Muscle layer of duodenum (tissue), 2 donors: ENCODE results near the gene CYP4F22.
"Not testable (repeated sequence)": the region's sequence is repeated elsewhere in the genome, so short reads cannot be mapped to it uniquely, and the experiment has no call there.

ENCODE experiments used
- H3K27ac ChIP-seq: one replicate; pipeline ENCODE4 v1.7.0; 2013; ENCODE audit warnings: mild to moderate bottlenecking, low read length
- H3K27me3 ChIP-seq: one replicate; pipeline ENCODE4 v1.7.0; 2013; ENCODE audit warnings: low read depth, mild to moderate bottlenecking, control low read depth, low read length
- H3K36me3 ChIP-seq, 2 donors: one replicate each; pipeline ENCODE4 v1.7.0; 2013; ENCODE audit warnings: low read length in 2 of 2, control low read depth in 1 of 2, mild to moderate bottlenecking in 1 of 2; ENCODE audit not compliant: insufficient read depth in 2 of 2, control insufficient read depth in 1 of 2
- H3K4me1 ChIP-seq, 2 donors: one replicate each; pipeline ENCODE4 v1.7.0; 2013; ENCODE audit warnings: low read length in 2 of 2, mild to moderate bottlenecking in 2 of 2, control low read depth in 1 of 2, moderate library complexity in 1 of 2; ENCODE audit not compliant: insufficient read depth in 2 of 2, control insufficient read depth in 1 of 2
- H3K4me3 ChIP-seq, 2 donors: one replicate each; pipeline ENCODE4 v1.7.0; 2013; ENCODE audit warnings: low read length in 2 of 2, low read depth in 1 of 2, mild to moderate bottlenecking in 1 of 2
- H3K9me3 ChIP-seq, 2 donors: one replicate each; pipeline ENCODE4 v1.7.0; 2013; ENCODE audit warnings: low read length in 2 of 2, control low read depth in 1 of 2, mild to moderate bottlenecking in 1 of 2; ENCODE audit not compliant: control insufficient read depth in 1 of 2
- donor health status: healthy.

CYP4F22 gene

DNA sequence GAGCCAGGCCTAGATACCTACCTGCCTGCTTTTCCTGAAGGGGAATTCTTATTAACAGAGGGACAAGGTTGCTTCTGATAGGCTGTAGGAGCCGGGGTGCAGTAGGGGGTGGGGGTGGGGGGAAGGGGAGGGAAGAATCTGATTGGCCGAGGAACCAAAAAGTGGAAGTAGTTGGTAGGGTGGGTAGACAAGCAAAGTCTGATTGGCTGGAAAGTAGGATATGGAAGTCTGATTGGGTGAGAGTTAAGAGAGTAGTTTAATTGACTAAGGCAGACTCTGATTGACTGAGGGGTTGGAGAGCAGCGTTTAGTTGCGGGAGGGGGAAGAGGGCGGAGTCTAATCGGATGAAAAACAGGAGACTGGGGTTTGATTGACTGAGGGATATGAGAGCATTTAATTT, 9.4 kb upstream of the CYP4F22 start:
- no peak overlapping the region for H3K4me3 ChIP-seq
- no peaks in the 10 kb centered on the region for H3K4me1 ChIP-seq
- no peaks in the 10 kb centered on the region for H3K27me3 ChIP-seq
- no peak overlapping the region for H3K27ac ChIP-seq
- H3K9me3 ChIP-seq: no peaks in the 10 kb centered on the region
- H3K36me3 ChIP-seq: no peaks in the 10 kb centered on the region

DNA sequence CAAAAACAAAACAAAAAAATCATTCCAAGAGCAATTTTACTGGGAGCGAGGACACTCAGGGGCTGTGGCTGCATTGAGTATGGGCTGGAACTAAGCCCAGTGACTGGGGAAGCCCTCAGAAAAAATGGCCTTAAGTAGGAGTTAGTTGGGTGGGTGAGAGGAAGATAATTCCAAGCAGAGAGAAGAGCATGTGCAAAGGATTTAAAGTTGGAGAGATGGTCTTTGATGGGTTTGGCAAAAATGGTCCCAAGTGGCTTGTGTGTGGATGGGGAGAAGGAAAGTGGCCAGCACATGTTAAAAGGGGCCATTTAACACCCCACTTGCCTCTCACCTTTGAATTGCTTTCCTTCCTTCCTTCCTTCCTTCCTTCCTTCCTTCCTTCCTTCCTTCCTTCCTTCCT, 6.7 kb upstream of the CYP4F22 start:
- Histone ChIP-seq H3K27ac (no peak overlapping the region), H3K27me3 (no peaks in the 10 kb centered on the region), H3K9me3 (no peaks in the 10 kb centered on the region), H3K36me3 (no peaks in the 10 kb centered on the region), H3K4me3 (no peak overlapping the region), H3K4me1 (no peaks in the 10 kb centered on the region)

DNA sequence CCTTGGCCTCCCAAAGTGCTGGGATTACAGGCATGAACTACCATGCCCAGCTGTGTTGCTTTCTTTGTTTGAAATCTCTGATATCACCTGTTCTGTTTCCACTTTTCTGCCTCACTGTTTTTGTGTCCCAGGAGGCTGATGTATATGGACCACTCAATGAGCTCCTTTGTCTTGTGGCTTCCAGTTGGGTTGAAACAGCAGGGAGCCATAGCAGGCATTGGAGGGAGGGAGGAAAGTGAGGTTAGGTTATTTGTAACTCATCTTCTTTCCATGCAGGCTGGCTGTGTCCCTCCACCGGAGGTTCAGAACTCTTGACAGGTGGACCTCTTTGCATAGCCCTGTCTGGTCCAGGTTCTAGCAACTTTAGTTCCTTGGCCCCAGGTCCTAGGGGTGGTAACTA, 6.1 kb upstream of the CYP4F22 start:
- H3K27me3 ChIP-seq: no peaks in the 10 kb centered on the region
- H3K9me3 ChIP-seq: no peaks in the 10 kb centered on the region
- no peaks in the 10 kb centered on the region for H3K36me3 ChIP-seq
- no peak overlapping the region for H3K27ac ChIP-seq
- no peak overlapping the region for H3K4me3 ChIP-seq
- no peaks in the 10 kb centered on the region for H3K4me1 ChIP-seq

DNA sequence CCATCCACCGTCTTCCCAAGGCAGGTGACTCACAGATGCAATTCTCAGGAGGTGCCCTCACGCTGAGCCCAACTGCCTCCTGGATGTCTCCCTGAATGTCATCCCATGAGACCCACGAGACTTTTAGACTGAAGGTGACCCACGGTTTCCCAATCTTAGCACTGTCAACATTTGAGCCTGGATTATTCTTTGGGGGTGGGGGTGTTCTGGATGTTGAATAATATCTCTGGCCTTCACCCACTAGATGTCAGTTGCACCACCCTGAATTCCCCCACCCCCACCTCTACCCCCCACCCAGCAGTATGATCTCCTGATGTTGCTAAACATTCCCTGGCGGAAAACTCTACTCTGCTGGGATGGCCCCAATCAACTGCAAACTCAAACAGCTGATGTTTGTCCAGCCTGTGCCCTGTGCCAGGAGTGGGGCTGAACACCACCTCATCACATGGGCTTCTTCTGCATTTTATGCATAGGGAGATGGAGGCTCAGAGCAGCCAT, 2.2 kb upstream of the CYP4F22 start:
- no peaks in the 10 kb centered on the region for H3K36me3 ChIP-seq
- peaks cover 11% of the 10 kb centered on the region for H3K27me3 ChIP-seq
- no peak overlapping the region for H3K4me3 ChIP-seq
- H3K4me1 ChIP-seq: peaks cover 0 to 7% of the 10 kb centered on the region in 2 donors
- H3K27ac ChIP-seq: no peak overlapping the region
- H3K9me3 ChIP-seq: no peaks in the 10 kb centered on the region

DNA sequence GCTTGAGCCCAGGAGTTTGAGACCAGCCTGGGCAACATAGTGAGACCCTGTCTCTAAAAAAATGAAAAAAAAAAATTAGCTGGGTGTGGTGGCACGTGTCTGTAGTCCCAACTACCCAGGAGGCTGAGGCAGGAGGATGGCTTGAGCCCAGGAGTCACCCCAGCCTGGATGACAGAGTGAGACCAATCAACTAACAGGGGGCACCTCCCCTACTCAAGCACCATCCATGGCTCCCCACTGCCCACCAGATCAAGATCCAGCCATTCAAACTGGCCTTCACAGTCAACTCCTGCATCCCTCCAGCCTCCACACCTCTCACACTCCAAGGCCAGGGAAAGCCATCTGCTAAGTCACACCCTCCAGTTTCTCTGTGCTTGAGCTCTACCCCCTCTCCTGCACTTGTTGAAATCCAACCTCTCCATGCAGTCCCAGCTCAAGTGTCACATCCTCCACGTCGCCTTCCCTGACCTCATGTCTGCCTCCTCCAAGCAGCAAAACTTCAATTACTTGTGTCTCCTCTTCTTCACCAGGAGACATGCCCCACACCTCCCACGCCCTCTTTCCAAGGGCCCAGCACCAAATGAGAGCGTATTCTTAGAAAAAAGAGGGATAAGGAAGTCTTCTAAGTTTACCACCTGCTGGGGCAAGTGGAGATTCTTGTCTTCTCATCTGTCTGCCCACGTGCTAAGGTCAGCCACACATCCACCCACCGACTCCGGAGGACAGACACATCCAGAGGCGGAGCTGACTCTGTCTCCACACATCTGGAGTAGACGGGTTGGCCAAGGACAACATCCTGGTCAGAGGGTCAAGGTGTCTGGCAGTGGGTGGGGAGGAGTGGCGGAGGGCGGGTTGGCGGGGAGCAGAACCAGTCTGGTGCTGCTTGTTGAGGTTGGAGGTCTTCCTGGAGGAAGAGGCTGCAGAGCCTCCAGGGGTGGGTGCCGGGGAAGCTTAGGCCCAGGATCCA, 974 bp upstream of the CYP4F22 start:
- H3K9me3 ChIP-seq: no peaks in the 10 kb centered on the region
- peaks cover 11% of the 10 kb centered on the region for H3K27me3 ChIP-seq
- H3K4me3 ChIP-seq: no peak overlapping the region
- no peaks in the 10 kb centered on the region for H3K36me3 ChIP-seq
- no peak overlapping the region for H3K27ac ChIP-seq
- peaks cover 0 to 7% of the 10 kb centered on the region in 2 donors for H3K4me1 ChIP-seq

DNA sequence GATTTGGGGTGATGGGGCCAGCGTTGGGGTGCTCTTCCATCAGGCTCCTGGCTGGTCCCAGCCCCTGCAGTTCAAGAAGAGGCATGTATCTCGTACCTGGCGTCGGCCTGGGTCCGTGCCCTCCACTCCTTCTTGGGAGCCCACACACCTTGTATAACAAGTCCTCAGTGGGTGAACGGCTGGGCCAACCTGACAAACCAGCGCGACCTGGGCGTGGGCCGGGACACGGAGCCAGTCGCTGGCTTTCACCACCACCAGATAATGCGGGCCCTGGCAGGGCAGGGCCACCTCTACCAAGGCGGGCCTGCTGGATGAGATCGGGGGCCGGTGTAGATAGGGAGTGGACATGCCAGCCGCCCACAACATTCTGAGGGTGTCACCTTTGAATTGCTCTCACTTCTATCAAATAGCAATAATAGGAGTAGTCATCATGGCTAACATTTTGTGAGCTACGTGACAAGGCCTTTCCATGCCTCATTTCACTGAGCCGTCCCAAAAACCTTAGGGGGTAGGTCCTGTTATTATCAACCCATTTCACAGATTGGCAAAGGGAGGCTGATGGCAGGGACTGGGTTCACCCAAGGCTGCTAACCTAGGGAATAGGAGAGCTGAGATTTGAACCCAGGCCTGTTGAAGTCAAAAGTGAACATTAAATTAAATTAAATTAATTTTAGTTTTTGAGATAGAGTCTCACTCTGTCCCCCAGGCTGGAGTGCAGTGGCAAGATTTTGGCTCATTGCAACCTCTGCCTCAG, 3.5 kb downstream of the CYP4F22 start:
- no peaks in the 10 kb centered on the region for H3K36me3 ChIP-seq
- peaks cover 0 to 7% of the 10 kb centered on the region in 2 donors for H3K4me1 ChIP-seq
- no peak overlapping the region for H3K4me3 ChIP-seq
- H3K9me3 ChIP-seq: peaks cover 0 to under 1% of the 10 kb centered on the region in 2 donors
- peaks cover 11% of the 10 kb centered on the region for H3K27me3 ChIP-seq
- H3K27ac ChIP-seq: no peak overlapping the region

DNA sequence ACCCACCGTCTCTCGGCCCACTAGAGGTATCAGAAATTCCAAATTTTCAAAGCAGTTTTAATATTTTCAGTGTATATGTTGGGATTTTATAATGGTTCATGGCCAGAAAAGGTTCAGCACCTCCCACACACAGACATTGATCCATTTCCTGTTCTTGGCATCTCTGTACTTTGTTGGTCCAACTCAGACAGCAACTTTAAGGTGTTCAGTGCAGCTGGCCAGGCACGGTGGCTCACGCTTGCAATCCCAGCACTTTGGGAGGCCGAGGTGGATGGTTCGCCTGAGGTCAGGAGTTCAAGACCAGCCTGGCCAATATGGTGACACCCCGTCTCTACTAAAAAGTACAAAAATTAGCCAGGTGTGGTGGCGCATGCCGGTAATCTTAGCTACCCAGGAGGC, 6.9 kb downstream of the CYP4F22 start:
- H3K27ac ChIP-seq, H3K27me3 ChIP-seq, H3K9me3 ChIP-seq, H3K4me3 ChIP-seq, H3K4me1 ChIP-seq, H3K36me3 ChIP-seq: not testable (repeated sequence)

- Histone ChIP-seq H3K4me3 (no peak overlapping the region), H3K36me3 (no peaks in the 10 kb centered on the region), H3K9me3 (peaks cover 5% of the 10 kb centered on the region in 2 donors), H3K27ac (no peak overlapping the region), H3K4me1 (no peaks in the 10 kb centered on the region), H3K27me3 (no peaks in the 10 kb centered on the region)
These were observed 8.0 kb downstream of the CYP4F22 start for GRCh38 chr19:15516363-15516762.

DNA sequence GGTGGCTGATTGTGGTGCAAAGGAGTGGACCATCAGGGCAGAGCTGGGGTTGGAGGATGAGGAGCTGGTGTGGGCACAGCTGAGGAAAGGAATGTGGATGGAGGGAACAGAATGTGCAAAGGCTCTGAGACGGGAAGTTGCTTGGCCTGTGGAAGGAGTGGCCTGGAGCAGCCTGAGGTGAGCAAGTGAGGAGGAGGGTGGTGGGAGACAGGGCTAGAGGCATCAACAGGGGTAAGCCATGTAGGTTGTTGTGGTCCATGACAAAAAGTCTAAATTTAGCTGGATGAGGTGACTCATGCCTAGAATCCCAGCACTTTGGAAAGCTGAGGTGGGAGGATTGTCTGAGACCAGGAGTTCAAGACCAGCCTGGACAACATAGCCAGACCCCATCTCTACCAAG, 9.5 kb downstream of the CYP4F22 start:
- no peaks in the 10 kb centered on the region for H3K27me3 ChIP-seq
- H3K27ac ChIP-seq: no peak overlapping the region
- peaks cover 5% of the 10 kb centered on the region in 2 donors for H3K9me3 ChIP-seq
- no peak overlapping the region for H3K4me3 ChIP-seq
- H3K4me1 ChIP-seq: no peaks in the 10 kb centered on the region
- no peaks in the 10 kb centered on the region for H3K36me3 ChIP-seq

DNA sequence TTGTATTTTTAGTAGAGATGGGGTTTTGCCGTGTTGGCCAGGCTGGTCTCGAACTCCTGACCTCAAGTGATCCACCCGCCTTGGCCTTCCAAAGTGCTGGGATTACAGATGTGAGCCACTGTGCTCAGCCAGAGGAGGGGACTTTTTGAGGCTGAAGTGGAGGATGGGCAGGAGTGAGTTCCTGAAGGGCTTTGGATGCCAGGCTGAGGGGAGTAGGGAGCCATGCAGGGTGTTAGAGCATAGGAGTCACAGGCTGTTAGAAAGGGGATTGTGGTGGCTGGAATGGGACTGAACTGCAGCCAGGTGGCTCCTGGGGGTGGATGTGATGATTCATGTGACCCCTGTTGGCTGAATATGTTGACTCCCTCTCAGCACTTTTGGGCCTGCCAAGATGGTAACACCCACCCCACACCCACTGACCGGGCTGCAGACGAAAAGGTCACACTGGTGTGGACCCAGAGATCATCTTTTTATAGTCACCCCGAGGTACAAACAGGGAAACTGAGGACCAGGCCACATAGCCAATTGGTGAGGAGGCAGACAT, 11.2 kb downstream of the CYP4F22 start:
- H3K27me3 ChIP-seq: no peaks in the 10 kb centered on the region
- H3K9me3 ChIP-seq: peaks cover 5% of the 10 kb centered on the region in 2 donors
- H3K27ac ChIP-seq: no peak overlapping the region
- H3K4me3 ChIP-seq: no peak overlapping the region
- H3K36me3 ChIP-seq: no peaks in the 10 kb centered on the region
- H3K4me1 ChIP-seq: no peaks in the 10 kb centered on the region

DNA sequence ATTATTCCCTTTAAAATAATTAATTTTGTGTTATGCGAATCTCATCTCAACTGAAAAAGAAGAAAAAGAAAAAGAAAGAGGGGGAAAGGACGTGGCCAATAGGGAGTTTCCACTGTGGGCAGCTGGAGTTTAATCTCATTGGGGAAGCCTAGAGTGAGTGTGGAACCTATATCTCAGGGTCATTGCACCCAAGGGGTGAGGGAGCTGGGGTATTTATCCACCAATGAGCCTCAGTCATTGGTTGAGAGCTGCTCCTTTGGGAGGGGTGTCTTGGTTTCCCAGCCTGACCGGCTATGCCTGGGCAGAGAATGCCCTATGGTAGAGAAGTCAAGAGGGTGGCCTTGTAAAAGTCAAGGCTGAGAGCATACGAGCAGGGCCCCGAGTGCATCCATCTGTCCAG, 16.5 kb downstream of the CYP4F22 start:
- Histone ChIP-seq H3K36me3 (no peaks in the 10 kb centered on the region), H3K4me3 (no peak overlapping the region), H3K27ac (no peak overlapping the region), H3K4me1 (no peaks in the 10 kb centered on the region), H3K9me3 (peaks cover 0 to under 1% of the 10 kb centered on the region in 2 donors), H3K27me3 (no peaks in the 10 kb centered on the region)
